Endothelial cell (in vitro differentiated cells): ENCODE data around the gene DAPP1. TPM values are rescaled to one million over a fixed set of nuclear protein-coding genes. Genes with fewer than 3 reads are reported as not detected.

Source experiments
- DNase-seq: peaks from one replicate; pipeline ENCODE4 v3.0.0; 2021; ENCODE audit warnings: low spot score
- H3K27ac Mint-ChIP-seq: one replicate; pipeline ENCODE4 v1.8.0; 2021; ENCODE audit warnings: mixed read lengths, inconsistent platforms; ENCODE audit not compliant: unreplicated experiment
- H3K27me3 Mint-ChIP-seq: one replicate; pipeline ENCODE4 v1.8.0; 2021; ENCODE audit warnings: mild to moderate bottlenecking, moderate library complexity, mixed read lengths, inconsistent platforms; ENCODE audit not compliant: unreplicated experiment
- H3K36me3 Mint-ChIP-seq: one replicate; pipeline ENCODE4 v1.8.0; 2021; ENCODE audit warnings: mild to moderate bottlenecking, low read depth, mixed read lengths, inconsistent platforms; ENCODE audit not compliant: unreplicated experiment
- H3K4me1 Mint-ChIP-seq: one replicate; pipeline ENCODE4 v1.8.0; 2021; ENCODE audit warnings: mild to moderate bottlenecking, mixed read lengths, inconsistent platforms; ENCODE audit not compliant: unreplicated experiment
- H3K4me3 Mint-ChIP-seq: one replicate; pipeline ENCODE4 v1.8.0; 2021; ENCODE audit warnings: mild to moderate bottlenecking, mixed read lengths, inconsistent platforms; ENCODE audit not compliant: unreplicated experiment
- H3K9me3 Mint-ChIP-seq: one replicate; pipeline ENCODE4 v1.8.0; 2021; ENCODE audit warnings: mixed read lengths, inconsistent platforms; ENCODE audit not compliant: unreplicated experiment
- CTCF ChIP-seq: fragments of 200-600 bp; sonication (generic); IDR thresholded peaks from one replicate; pipeline ENCODE4 v1.5.0; 2021; ENCODE audit warnings: antibody characterized with exemption; ENCODE audit not compliant: unreplicated experiment
- total RNA-seq: library from RNA; stranded (reverse); fragmentation: NEBNext Ultra II Directional; extraction: Animal tissue kit (Norgen Biotek cat#: 25700); gene quantifications from one replicate; pipeline ENCODE4 v1.2.1, GENCODE V29; 2021; ENCODE audit not compliant: unreplicated experiment

Gene DAPP1
- total RNA-seq, 1 donor from 2014 or later = not detected

GRCh38 chr4:99868126-99868596 is 51.5 kb downstream of the DAPP1 start:
- no peak for DNase-seq
- Mint-ChIP-seq H3K9me3 (no peaks in the 10 kb centered on the region), H3K4me3 (no peak overlapping the region), H3K36me3 (no peaks in the 10 kb centered on the region), H3K27ac (no peak overlapping the region), H3K27me3 (no peaks in the 10 kb centered on the region), H3K4me1 (no peaks in the 10 kb centered on the region)
- TF ChIP-seq CTCF = no peak

GRCh38 chr4:99872570-99872969 is 55.9 kb downstream of the DAPP1 start:
- DNase-seq = no peak
- Mint-ChIP-seq H3K9me3 (no peaks in the 10 kb centered on the region), H3K4me1 (no peaks in the 10 kb centered on the region), H3K27ac (no peak overlapping the region), H3K27me3 (no peaks in the 10 kb centered on the region), H3K36me3 (no peaks in the 10 kb centered on the region), H3K4me3 (no peak overlapping the region)
- no peak for TF ChIP-seq CTCF

GRCh38 chr4:99875071-99875470 is 58.4 kb downstream of the DAPP1 start:
- Mint-ChIP-seq H3K9me3 (no peaks in the 10 kb centered on the region), H3K27ac (no peak overlapping the region), H3K4me3 (no peak overlapping the region), H3K27me3 (no peaks in the 10 kb centered on the region), H3K4me1 (no peaks in the 10 kb centered on the region), H3K36me3 (peaks cover 5% of the 10 kb centered on the region)
- DNase-seq = no peak
- TF ChIP-seq CTCF = no peak

GRCh38 chr4:99876946-99877345 is 60.3 kb downstream of the DAPP1 start:
- Mint-ChIP-seq H3K4me1 (no peaks in the 10 kb centered on the region), H3K9me3 (no peaks in the 10 kb centered on the region), H3K27ac (no peak overlapping the region), H3K4me3 (no peak overlapping the region), H3K36me3 (peaks cover 6% of the 10 kb centered on the region), H3K27me3 (no peaks in the 10 kb centered on the region)
- TF ChIP-seq CTCF = no peak
- no peak for DNase-seq

GRCh38 chr4:99878604-99879003 is 62.0 kb downstream of the DAPP1 start:
- DNase-seq = no peak
- no peaks in the 10 kb centered on the region for H3K27me3 Mint-ChIP-seq
- no peaks in the 10 kb centered on the region for H3K9me3 Mint-ChIP-seq
- no peak overlapping the region for H3K4me3 Mint-ChIP-seq
- H3K27ac Mint-ChIP-seq = no peak overlapping the region
- no peak for TF ChIP-seq CTCF
- H3K4me1 Mint-ChIP-seq = no peaks in the 10 kb centered on the region
- peaks cover 6% of the 10 kb centered on the region for H3K36me3 Mint-ChIP-seq
